Measurements from ENCODE around the gene LTB. TPM values are rescaled to one million over a fixed set of nuclear protein-coding genes. Genes with fewer than 3 reads are reported as not detected.

LTB gene
- total RNA-seq, 1 experiment from 2014 or later: not detected

GRCh38 chr6:31540640-31541039 lies 41.6 kb downstream of the LTB start:
- no peak for DNase-seq
- Mint-ChIP-seq H3K27me3 (ENCODE audit: insufficient read depth, unreplicated experiment) (no peaks in the 10 kb centered on the region), H3K9me3 (ENCODE audit: unreplicated experiment) (no peaks in the 10 kb centered on the region), H3K4me1 (ENCODE audit: low read depth, unreplicated experiment) (peaks cover 16% of the 10 kb centered on the region), H3K27ac (ENCODE audit: unreplicated experiment) (peak overlapping the region; percentile 91), H3K4me3 (ENCODE audit: unreplicated experiment) (peak overlapping the region; percentile 73), H3K36me3 (ENCODE audit: insufficient read depth, unreplicated experiment) (peaks cover 66% of the 10 kb centered on the region)
- intact Hi-C loops (cut with micrococcal nuclease; ENCODE audit: unreplicated experiment): no loop called here
- BruUV-seq (replicated peaks): no TSS peak
- CTCF ChIA-PET: interaction anchor here (1.4 kb wide), 1 partner anchor 62 kb away, joined by 3 read pairs; no protein-coding TSS in a partner anchor
- Histone ChIP-seq H3K9me3 (no peaks in the 10 kb centered on the region), H3K27me3 (replicated peaks; ENCODE audit: control insufficient read depth, insufficient read depth, low read length) (no peaks in the 10 kb centered on the region), H3K4me3 (ENCODE audit: low read depth, low read length) (peak overlapping the region; percentile 67), H3K4me1 (no peaks in the 10 kb centered on the region; the same call in 1 of the 2 replicates), H3K36me3 (ENCODE audit: control insufficient read depth, insufficient read depth, low read length) (peaks cover 4% of the 10 kb centered on the region)
- POLR2A ChIA-PET: interaction anchor here (1.8 kb wide), 1 partner anchor 12 kb away, joined by 13 read pairs; the partner anchor contains the start of gene MCCD1
- TF ChIP-seq, protein P1, sequence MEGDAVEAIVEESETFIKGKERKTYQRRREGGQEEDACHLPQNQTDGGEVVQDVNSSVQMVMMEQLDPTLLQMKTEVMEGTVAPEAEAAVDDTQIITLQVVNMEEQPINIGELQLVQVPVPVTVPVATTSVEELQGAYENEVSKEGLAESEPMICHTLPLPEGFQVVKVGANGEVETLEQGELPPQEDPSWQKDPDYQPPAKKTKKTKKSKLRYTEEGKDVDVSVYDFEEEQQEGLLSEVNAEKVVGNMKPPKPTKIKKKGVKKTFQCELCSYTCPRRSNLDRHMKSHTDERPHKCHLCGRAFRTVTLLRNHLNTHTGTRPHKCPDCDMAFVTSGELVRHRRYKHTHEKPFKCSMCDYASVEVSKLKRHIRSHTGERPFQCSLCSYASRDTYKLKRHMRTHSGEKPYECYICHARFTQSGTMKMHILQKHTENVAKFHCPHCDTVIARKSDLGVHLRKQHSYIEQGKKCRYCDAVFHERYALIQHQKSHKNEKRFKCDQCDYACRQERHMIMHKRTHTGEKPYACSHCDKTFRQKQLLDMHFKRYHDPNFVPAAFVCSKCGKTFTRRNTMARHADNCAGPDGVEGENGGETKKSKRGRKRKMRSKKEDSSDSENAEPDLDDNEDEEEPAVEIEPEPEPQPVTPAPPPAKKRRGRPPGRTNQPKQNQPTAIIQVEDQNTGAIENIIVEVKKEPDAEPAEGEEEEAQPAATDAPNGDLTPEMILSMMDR (IDR thresholded peaks at IDR 0.05; ENCODE audit: insufficient read depth in 1 of 2, low read depth in 1 of 2, low read length in 1 of 2, severe bottlenecking in 1 of 2, unreplicated experiment in 1 of 2): no peak

GRCh38 chr6:31538805-31539400 lies 43.3 kb downstream of the LTB start:
- intact Hi-C loops (cut with micrococcal nuclease; ENCODE audit: unreplicated experiment): no loop called here
- H3K4me1 ChIP-seq: no peaks in the 10 kb centered on the region; the same call in 1 of the 2 replicates
- Mint-ChIP-seq H3K27ac (ENCODE audit: unreplicated experiment) (peak overlapping the region; percentile 27), H3K36me3 (ENCODE audit: insufficient read depth, unreplicated experiment) (peaks cover 84% of the 10 kb centered on the region), H3K4me3 (ENCODE audit: unreplicated experiment) (no peak overlapping the region), H3K4me1 (ENCODE audit: low read depth, unreplicated experiment) (peaks cover 16% of the 10 kb centered on the region), H3K27me3 (ENCODE audit: insufficient read depth, unreplicated experiment) (no peaks in the 10 kb centered on the region), H3K9me3 (ENCODE audit: unreplicated experiment) (no peaks in the 10 kb centered on the region)
- no TSS peak for BruUV-seq (replicated peaks)
- TF ChIP-seq, protein P1 (IDR thresholded peaks at IDR 0.05; ENCODE audit: insufficient read depth in 1 of 2, low read depth in 1 of 2, low read length in 1 of 2, severe bottlenecking in 1 of 2, unreplicated experiment in 1 of 2): no peak
- no peak overlapping the region for H3K4me3 ChIP-seq (ENCODE audit: low read depth, low read length)
- CTCF ChIA-PET: no interaction called here
- POLR2A ChIA-PET: no interaction called here
- H3K9me3 ChIP-seq: no peaks in the 10 kb centered on the region
- no peaks in the 10 kb centered on the region for H3K27me3 ChIP-seq (replicated peaks; ENCODE audit: control insufficient read depth, insufficient read depth, low read length)
- no peak for DNase-seq
- peaks cover 9% of the 10 kb centered on the region for H3K36me3 ChIP-seq (ENCODE audit: control insufficient read depth, insufficient read depth, low read length)

- Histone ChIP-seq H3K27me3 (replicated peaks; ENCODE audit: control insufficient read depth, insufficient read depth, low read length) (no peaks in the 10 kb centered on the region), H3K4me3 (ENCODE audit: low read depth, low read length) (no peak overlapping the region), H3K4me1 (no peaks in the 10 kb centered on the region; the same call in 1 of the 2 replicates), H3K9me3 (no peaks in the 10 kb centered on the region), H3K36me3 (ENCODE audit: control insufficient read depth, insufficient read depth, low read length) (peaks cover 15% of the 10 kb centered on the region)
- DNase-seq: no peak
- intact Hi-C loops (cut with micrococcal nuclease; ENCODE audit: unreplicated experiment): no loop called here
- no peak overlapping the region for H3K4me3 Mint-ChIP-seq (ENCODE audit: unreplicated experiment)
- H3K27me3 Mint-ChIP-seq (ENCODE audit: insufficient read depth, unreplicated experiment): no peaks in the 10 kb centered on the region
- H3K9me3 Mint-ChIP-seq (ENCODE audit: unreplicated experiment): no peaks in the 10 kb centered on the region
- ChIA-PET POLR2A (no interaction called here), CTCF (no interaction called here)
- peaks cover 99% of the 10 kb centered on the region for H3K36me3 Mint-ChIP-seq (ENCODE audit: insufficient read depth, unreplicated experiment)
- TF ChIP-seq, protein P1 (IDR thresholded peaks at IDR 0.05; ENCODE audit: insufficient read depth in 1 of 2, low read depth in 1 of 2, low read length in 1 of 2, severe bottlenecking in 1 of 2, unreplicated experiment in 1 of 2): no peak
- BruUV-seq (replicated peaks): no TSS peak
- no peak overlapping the region for H3K27ac Mint-ChIP-seq (ENCODE audit: unreplicated experiment)
- peaks cover 18% of the 10 kb centered on the region for H3K4me1 Mint-ChIP-seq (ENCODE audit: low read depth, unreplicated experiment)
These were observed 46.5 kb downstream of the LTB start for GRCh38 chr6:31535538-31536324.
